Dermis microvascular lymphatic vessel endothelial cell (primary cell): Measurements from ENCODE around the gene PPIA. TPM values are rescaled to one million over a fixed set of nuclear protein-coding genes. Genes with fewer than 3 reads are reported as not detected.
"Not testable (repeated sequence)": the region's sequence is repeated elsewhere in the genome, so short reads cannot be mapped to it uniquely, and the experiment has no call there.

Experiments
- DNase-seq, 2 donors: peaks; one replicate each; pipeline versions ENCODE4 v3.0.0 to v3.0.0-alpha.2; 2010; ENCODE audit warnings: low read depth in 2 of 2
- total RNA-seq: library from RNA; depleted of rRNA; stranded (reverse); fragments of >200 nt; gene quantifications from 2 replicates; pipeline ENCODE4 v1.2.1, GENCODE V29; 2014

Gene PPIA
- total RNA-seq, 1 donor from 2014 or later: 1,887 TPM

- no peak for DNase-seq
Observed at GRCh38 chr7:44762726-44763522, 33.6 kb upstream of the PPIA start.

DNA sequence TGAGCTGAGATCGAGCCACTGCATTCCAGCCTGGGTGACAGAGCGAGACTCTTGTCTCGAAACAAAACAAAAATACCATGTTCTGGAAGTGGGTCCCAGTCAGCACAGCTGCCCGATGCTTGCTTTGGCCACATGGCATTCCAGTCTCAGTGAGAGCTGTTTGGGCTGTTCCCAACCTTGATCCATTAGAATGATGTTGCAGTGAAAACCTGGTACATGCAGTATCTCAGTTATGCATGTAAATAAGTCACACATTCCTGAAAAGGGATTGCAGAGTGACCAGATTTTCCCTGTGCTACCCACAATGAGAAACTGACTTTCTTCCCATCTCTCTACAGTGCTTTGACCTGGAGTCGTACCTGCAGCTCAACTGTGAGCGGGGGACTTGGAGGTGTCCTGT is 32.4 kb upstream of the PPIA start:
- no peak for DNase-seq

DNA sequence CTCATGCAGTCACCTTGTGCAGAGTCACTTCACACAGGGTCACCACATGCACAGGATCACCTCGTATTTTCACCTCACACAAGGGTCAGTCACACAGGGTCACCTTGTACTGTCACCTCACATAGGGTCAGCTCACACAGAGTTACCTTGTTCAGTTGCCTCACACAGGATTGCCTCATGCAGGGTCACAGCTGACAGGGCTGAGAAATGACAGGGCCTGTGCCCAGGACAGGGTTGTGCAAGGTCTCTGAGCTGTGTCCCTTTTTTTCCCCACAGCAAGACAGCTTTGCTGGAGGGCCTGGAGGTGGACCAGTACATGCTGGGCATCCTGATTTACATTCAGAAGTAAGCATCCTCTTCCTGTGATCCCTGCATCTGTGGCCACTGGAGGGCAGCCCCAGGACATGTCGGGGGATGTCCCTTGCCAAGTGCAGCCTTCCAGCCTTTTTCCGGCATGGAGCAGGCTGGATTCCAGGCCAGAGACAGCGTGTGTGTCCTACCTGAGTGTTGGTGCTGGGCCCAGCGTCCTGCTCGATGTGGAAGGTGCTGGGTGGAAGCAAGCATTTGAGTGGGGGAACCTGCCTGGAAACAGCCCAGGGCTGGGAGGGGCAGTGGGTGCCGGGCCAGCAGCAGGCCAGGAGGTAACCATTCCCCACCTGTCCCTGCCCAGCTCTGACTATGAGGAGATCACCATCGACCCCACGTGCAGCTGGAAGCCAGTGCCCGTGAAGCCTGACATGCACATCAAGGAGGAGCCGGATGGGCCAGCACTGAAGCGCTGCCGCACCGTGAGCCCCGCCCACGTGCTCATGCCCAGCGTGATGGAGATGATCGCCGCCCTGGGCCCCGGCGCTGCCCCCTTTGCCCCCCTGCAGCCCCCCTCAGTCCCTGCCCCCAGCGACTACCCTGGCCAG is 31.6 kb upstream of the PPIA start:
- peak in 1 of 2 donors; percentile 33 for DNase-seq

- DNase-seq: no peak
Observed at GRCh38 chr7:44765579-44766415, 30.7 kb upstream of the PPIA start.

- no peak for DNase-seq
Observed at GRCh38 chr7:44766416-44766801, 30.1 kb upstream of the PPIA start.

DNA sequence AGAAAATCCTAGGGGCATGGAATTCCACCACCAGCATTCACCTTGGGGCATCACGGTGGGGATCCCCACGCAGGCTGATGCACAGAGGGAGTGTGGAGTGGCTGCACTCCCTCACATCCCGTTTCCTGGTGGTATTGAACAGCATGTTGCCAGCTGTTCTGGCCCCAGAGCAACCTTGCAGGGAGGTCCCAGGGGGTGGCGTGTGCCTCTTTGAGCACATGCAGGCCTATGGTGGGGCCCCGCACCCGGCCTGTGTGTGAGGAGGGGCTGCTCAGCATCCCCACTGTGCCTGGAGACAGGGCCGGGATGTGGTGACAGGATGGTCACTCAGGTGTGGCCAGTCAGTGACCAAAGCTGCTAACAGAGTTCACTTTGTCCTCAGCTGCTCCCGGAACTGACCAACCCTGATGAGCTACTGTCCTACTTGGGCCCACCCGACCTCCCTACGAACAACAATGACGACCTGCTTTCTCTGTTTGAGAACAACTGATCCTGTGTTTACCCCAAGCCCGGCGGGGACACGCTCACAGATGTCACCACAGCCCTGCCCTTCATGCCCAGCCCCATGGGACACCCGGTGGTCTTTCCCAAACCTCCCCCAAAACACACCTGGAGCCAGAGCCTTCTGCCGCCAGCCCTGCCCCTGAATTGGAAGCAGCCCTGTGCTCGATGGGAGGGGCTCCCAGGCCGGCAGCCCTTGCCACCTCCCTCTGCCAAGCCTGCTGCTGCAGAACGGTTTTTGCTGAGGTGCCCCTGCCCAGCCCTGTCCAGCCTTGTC is 29.2 kb upstream of the PPIA start:
- no peak for DNase-seq

- no peak for DNase-seq
Observed at GRCh38 chr7:44767912-44768627, 28.4 kb upstream of the PPIA start.

GRCh38 chr7:44768628-44769371 is 27.7 kb upstream of the PPIA start:
- DNase-seq: no peak

DNA sequence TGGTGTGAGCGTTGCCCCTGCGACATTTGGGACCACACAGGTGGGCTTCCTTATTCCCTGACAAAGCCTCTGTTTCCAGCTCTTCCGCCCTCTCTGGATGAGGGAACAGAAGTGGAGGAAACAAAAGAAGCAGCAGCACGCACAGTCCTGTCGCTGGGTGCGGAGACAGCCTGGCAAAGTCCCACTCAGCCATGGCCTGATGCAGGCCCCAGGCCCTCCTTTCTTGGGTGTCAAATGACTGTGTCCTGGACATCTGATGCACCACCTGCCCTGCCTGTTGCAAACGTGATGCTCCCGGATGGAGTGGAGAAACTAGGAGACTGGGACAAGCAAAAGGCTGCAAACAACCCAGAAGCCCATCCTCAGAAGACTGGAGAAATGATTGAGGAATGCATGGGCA is 27.1 kb upstream of the PPIA start:
- no peak for DNase-seq

DNA sequence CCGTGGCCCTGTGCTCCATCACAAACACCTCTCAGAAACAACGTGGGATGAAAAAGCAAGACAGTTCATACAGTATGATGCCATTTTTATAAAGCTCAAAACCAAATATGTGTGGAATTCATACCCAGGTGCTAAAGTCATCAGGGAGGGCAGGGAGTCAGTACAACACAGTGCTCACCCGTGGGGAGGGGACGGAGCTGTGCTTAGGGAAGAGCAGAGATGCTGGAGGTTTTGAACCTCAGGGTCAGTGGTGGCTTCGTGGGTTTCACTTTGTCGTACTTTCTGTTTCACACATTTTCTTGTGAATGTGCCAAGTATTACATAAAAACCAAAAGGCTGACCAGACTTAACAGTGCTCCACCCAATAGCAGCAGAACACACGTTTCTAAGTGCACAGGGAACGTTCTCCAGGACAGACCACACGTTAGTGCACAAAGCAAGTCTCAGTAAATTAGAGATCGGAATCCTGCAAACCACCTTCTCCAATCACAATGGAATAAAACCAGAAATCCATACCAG is 26.6 kb upstream of the PPIA start:
- DNase-seq: peak in 1 of 2 donors; percentile 38

DNA sequence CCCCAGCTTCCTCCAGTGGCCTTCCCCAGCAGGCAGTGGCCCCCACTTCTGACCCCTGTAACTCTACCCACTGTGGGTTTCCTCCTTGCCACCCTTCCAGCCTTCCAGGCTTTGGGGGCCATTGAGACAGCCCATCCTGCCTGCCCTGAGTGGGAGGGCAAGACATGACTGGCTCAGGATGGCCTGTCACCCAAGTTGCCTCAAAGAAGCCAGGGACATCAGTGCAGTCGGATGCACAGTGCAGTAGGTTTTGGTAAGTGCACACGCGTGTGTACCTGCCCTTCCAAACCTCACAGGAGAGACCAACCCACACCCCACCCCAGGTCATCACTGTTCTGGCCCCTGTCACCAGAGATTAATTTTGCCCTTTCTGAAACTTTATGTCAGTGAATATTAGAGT is 25.1 kb upstream of the PPIA start:
- no peak for DNase-seq

DNA sequence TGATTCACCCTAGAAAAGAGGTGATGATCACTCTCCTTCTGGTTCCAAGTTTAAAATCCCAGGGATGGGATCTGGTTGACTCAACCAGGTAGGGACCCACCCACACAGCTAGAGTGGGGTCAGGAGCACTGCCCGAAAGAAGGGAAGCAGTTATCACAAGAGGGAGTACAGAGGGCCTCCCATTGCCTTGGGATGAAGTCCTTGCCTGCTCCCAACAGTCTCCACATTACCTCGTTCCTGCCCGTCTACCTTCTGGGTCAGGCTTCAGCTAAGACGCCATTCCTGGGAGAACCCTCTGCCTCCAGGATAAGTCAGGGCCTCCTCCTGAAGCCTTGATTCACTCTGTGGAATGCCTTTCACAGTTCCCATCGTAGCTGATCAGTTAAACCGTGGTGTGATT is 24.0 kb upstream of the PPIA start:
- no peak for DNase-seq

GRCh38 chr7:44772867-44773266 is 23.6 kb upstream of the PPIA start:
- no peak for DNase-seq

GRCh38 chr7:44774486-44774885 is 22.0 kb upstream of the PPIA start:
- not testable (repeated sequence) for DNase-seq

GRCh38 chr7:44775383-44776107 is 20.9 kb upstream of the PPIA start:
- no peak for DNase-seq

DNA sequence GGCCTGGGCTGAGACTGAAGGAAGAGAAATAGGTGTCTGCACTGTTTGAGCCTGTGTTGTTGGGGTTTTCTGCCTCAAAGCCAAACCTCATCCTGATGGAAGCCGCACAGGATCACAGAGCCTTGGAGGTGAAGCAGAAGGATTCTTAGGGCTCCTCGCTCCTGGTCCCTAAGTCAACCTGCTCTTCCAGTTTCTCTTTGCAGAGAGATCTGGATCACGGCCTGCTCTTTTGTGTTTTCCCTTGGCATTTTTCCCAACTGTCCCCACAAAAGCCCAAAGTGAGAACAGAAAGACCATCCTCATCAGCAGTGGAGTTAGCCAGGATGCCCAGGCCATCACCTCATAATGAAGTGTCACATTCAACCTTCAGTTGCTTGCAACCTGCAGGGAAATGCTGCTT is 20.3 kb upstream of the PPIA start:
- DNase-seq: no peak

GRCh38 chr7:44782460-44782859 is 14.0 kb upstream of the PPIA start:
- no peak for DNase-seq

DNA sequence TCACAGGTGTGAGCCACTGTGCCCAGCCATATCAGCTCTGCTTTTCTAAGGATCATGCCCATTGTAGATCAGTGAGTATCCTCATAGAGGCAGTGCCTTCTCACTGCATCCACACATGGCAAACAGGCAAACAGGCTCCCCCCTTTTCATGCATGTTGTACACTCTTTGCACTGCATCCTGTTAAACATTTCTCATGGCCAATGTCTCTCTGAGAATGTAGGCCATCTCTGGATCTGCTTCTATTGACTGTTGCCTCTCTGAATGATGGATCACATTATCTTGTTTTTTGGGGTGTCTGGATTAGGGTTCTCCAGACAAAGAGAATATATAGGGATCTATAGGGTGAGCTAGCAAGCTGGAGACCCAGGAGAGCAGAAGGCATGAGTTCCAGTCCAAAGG is 13.1 kb upstream of the PPIA start:
- no peak for DNase-seq

DNA sequence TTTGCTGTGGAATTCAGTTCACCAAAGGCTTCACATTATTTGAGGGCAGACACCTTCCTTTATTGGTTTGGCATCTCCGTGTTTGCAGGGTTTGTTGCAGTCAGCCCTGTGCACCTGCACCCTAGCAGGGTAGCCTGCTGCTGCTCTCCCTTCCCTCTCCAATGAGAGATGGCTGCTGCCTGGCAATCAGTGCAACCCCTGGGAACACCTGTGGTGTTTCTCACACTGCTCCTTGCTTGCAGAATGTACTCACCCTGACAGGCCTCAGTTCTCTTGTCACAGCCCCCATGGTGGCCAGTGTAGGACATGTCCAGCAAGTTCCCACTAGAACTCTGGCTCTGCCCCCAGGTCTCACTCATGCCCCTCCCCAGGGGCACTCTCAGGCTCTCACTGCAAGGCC is 12.1 kb upstream of the PPIA start:
- DNase-seq: no peak
